Calu3 (cell line): ENCODE data around the gene NDUFB2. TPM values are rescaled to one million over a fixed set of nuclear protein-coding genes. Genes with fewer than 3 reads are reported as not detected.

Experiments used
- BruUV-seq: library from RNA; stranded (reverse); fragments of 400-500 nt; replicated peaks from 2 replicates; lab custom pipeline; 2021; lab: Mats Ljungman, UMichigan
- CTCF ChIA-PET: fragments of 300-600 bp; sonication (Branson Sonifier 250); formaldehyde crosslinking; loops from one replicate; lab custom pipeline; 2022; ENCODE audit warnings: antibody characterized with exemption; lab: Charles Lee
- DNase-seq: peaks from one replicate; pipeline ENCODE4 v3.0.0; 2022
- H3K27ac Mint-ChIP-seq: one replicate; pipeline ENCODE4 v1.8.0; 2022; ENCODE audit warnings: mixed read lengths; ENCODE audit not compliant: unreplicated experiment
- H3K27me3 Mint-ChIP-seq: one replicate; pipeline ENCODE4 v1.8.0; 2022; ENCODE audit warnings: mixed read lengths; ENCODE audit not compliant: unreplicated experiment
- H3K36me3 Mint-ChIP-seq: one replicate; pipeline ENCODE4 v1.8.0; 2022; ENCODE audit warnings: mild to moderate bottlenecking, moderate library complexity, mixed read lengths; ENCODE audit not compliant: insufficient read depth, unreplicated experiment
- H3K4me1 Mint-ChIP-seq: one replicate; pipeline ENCODE4 v1.8.0; 2022; ENCODE audit warnings: mild to moderate bottlenecking, low read depth, mixed read lengths; ENCODE audit not compliant: unreplicated experiment
- H3K4me3 Mint-ChIP-seq: one replicate; pipeline ENCODE4 v1.8.0; 2022; ENCODE audit warnings: mild to moderate bottlenecking, low read depth, moderate library complexity, mixed read lengths; ENCODE audit not compliant: unreplicated experiment
- H3K9me3 Mint-ChIP-seq: one replicate; pipeline ENCODE4 v1.8.0; 2022; ENCODE audit warnings: low read depth, mixed read lengths; ENCODE audit not compliant: unreplicated experiment
- intact Hi-C: fragments of 100-400 bp; cut with micrococcal nuclease; formaldehyde crosslinking; loops from one replicate; pipeline ENCODE4 v1.10.0; 2022; ENCODE audit not compliant: unreplicated experiment
- total RNA-seq: library from RNA; stranded (reverse); gene quantifications from 2 replicates; pipeline ENCODE4 v1.2.3, GENCODE V29; 2022
- TF ChIP-seq, protein P1 (sequence below): fragments of 200-600 bp; IDR thresholded peaks from one replicate; pipeline ENCODE4 v1.8.0; 2022; ENCODE audit warnings: antibody characterized with exemption; ENCODE audit not compliant: unreplicated experiment

The NDUFB2 gene
- total RNA-seq, 1 experiment from 2014 or later: 128 TPM

DNA sequence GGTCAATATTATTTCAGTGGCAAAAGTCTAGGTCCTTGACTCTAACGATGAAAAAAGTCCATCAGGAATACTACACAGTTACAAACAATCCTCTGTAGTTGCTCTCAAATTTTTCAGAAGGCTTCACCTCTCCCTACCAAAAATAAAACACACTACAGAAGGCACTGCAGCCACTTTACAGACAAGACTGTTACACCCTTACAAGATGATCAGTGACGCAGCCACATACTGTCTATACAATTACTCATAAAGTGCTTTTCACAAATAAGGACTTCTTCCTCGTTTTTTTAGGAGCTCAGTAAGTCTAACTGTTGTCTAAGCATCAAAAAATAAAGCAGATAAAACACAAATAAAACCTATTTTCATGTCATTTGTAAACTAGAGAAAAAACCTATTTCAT lies 27.1 kb downstream of the NDUFB2 start:
- Mint-ChIP-seq H3K9me3 (no peaks in the 10 kb centered on the region), H3K36me3 (no peaks in the 10 kb centered on the region), H3K27me3 (no peaks in the 10 kb centered on the region), H3K4me3 (no peak overlapping the region), H3K27ac (no peak overlapping the region), H3K4me1 (no peaks in the 10 kb centered on the region)
- no peak for DNase-seq
- TF ChIP-seq, protein P1, sequence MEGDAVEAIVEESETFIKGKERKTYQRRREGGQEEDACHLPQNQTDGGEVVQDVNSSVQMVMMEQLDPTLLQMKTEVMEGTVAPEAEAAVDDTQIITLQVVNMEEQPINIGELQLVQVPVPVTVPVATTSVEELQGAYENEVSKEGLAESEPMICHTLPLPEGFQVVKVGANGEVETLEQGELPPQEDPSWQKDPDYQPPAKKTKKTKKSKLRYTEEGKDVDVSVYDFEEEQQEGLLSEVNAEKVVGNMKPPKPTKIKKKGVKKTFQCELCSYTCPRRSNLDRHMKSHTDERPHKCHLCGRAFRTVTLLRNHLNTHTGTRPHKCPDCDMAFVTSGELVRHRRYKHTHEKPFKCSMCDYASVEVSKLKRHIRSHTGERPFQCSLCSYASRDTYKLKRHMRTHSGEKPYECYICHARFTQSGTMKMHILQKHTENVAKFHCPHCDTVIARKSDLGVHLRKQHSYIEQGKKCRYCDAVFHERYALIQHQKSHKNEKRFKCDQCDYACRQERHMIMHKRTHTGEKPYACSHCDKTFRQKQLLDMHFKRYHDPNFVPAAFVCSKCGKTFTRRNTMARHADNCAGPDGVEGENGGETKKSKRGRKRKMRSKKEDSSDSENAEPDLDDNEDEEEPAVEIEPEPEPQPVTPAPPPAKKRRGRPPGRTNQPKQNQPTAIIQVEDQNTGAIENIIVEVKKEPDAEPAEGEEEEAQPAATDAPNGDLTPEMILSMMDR: no peak
- BruUV-seq: no TSS peak
- intact Hi-C loops: no loop called here
- CTCF ChIA-PET: no interaction called here

DNA sequence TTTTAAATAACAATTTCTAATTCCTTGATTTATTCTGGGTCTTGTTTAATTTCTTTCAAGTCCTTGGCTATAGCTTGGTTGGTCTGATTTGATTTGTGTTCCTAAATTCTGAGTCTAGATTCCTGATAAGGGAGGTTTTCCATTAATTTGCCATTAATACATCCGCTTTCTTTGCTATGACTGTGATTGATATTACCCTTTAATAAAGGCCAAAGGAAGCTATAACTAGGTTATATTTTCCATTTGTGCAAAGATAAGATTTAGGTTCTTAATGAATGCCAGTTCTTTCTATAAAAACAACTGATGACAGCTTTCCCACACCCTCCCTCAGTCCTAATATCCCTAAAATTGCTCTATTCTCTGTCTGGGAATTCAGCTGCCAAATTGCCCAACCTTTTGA lies 28.2 kb downstream of the NDUFB2 start:
- BruUV-seq: no TSS peak
- DNase-seq: no peak
- Mint-ChIP-seq H3K9me3 (no peaks in the 10 kb centered on the region), H3K4me1 (no peaks in the 10 kb centered on the region), H3K27ac (no peak overlapping the region), H3K27me3 (no peaks in the 10 kb centered on the region), H3K36me3 (peaks cover 2% of the 10 kb centered on the region), H3K4me3 (no peak overlapping the region)
- TF ChIP-seq, protein P1: no peak
- intact Hi-C loops: no loop called here
- CTCF ChIA-PET: interaction anchor here (0.5 kb wide), 1 partner anchor 24 kb away, joined by 3 read pairs; no protein-coding TSS in a partner anchor

DNA sequence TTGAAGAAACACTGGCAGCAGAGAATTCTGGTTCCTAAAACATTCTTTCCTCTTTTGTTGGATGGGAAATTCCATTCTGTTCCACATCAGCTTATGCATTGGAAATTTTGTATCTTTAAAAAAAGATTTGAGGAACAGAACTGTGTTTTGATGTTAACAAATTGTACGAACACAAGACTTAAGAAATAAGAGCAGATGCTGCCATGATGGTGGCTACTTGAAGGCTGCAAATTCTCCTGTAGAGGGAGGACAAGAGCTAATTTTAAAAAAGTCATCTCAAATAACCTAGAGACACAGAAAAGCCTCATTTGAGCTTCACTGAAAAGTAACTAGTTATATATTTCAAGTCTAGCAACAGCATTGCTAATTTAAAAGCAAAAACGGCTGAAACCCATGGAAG lies 29.8 kb downstream of the NDUFB2 start:
- no TSS peak for BruUV-seq
- no peaks in the 10 kb centered on the region for H3K4me1 Mint-ChIP-seq
- H3K36me3 Mint-ChIP-seq: peaks cover 5% of the 10 kb centered on the region
- TF ChIP-seq, protein P1: no peak
- H3K4me3 Mint-ChIP-seq: no peak overlapping the region
- intact Hi-C loops: no loop called here
- H3K27me3 Mint-ChIP-seq: no peaks in the 10 kb centered on the region
- no peaks in the 10 kb centered on the region for H3K9me3 Mint-ChIP-seq
- DNase-seq: no peak
- CTCF ChIA-PET: interaction anchor here (0.6 to 1.2 kb wide), 2 partner anchors 13 to 85 kb away, joined by 3 to 5 read pairs; no protein-coding TSS in a partner anchor
- no peak overlapping the region for H3K27ac Mint-ChIP-seq

DNA sequence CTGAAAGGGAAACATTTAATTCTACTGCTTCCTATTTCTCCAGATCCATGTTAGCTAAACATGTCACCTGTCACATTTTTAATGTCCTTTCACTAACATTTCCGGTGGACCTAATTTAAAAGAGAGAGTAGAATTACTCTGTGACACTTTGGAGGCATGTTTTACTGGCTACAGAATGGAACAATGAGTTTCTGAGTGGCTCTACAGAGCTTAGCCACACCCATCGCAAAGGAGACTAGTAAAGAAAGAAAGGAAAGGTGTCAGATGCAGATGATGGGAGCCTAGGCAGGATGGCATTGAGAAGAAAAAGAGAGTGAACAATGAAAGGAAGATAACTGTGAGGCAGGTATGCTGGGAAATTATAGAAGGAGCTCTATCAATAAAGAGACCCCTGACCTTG lies 35.9 kb downstream of the NDUFB2 start:
- CTCF ChIA-PET: no interaction called here
- H3K27me3 Mint-ChIP-seq: no peaks in the 10 kb centered on the region
- intact Hi-C loops: no loop called here
- no peak for DNase-seq
- peaks cover 5% of the 10 kb centered on the region for H3K36me3 Mint-ChIP-seq
- TF ChIP-seq, protein P1: no peak
- no TSS peak for BruUV-seq
- H3K4me3 Mint-ChIP-seq: no peak overlapping the region
- no peaks in the 10 kb centered on the region for H3K4me1 Mint-ChIP-seq
- no peaks in the 10 kb centered on the region for H3K9me3 Mint-ChIP-seq
- H3K27ac Mint-ChIP-seq: no peak overlapping the region
